Measurements from ENCODE around the gene LPP. TPM values are rescaled to one million over a fixed set of nuclear protein-coding genes. Genes with fewer than 3 reads are reported as not detected.

LPP gene
- total RNA-seq, 1 experiment from 2014 or later: 120 TPM

DNA sequence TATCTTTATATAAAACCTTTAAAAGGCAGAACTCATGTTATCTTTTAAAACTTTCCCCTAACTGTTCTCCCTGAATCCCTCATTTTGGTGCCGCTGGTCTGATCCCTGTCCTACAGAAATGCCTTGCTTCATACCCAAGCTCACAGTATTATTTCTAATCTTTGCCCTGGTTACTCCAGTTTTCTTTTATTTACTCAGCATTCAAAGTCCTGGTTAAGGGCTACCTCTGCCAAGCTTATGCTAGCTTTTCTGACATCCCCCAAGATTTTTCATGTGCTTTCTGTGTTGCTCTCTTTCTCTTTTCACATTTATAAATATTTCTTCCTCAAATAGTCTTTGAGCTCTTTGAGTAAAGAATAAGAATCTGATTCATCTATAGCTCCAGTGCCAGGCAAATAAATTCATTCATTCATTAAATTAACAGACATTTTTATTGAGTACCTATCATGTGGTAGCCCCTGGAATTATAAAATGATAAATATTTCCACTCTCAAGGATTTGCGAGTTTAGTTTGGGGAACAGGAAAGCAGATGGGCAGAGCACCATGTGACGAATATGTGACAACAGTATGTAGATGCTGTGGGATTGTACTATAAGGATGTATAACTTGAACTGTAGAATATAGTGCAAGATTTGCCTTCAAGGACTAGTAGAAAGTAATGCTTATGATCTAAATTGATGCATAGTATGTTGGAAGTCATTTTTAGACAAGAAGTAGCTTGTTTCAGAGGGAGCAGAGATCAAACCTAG is 247.5 kb downstream of the LPP start:
- H3K9me3 ChIP-seq: no peaks in the 10 kb centered on the region
- no peak overlapping the region for H3K27ac Mint-ChIP-seq (ENCODE audit: unreplicated experiment)
- peaks cover 5% of the 10 kb centered on the region; the same call in 1 of the 2 replicates for H3K4me1 ChIP-seq
- peaks cover 27% of the 10 kb centered on the region for H3K4me1 Mint-ChIP-seq (ENCODE audit: low read depth, unreplicated experiment)
- CTCF ChIA-PET: interaction anchor here (0.5 kb wide), 1 partner anchor 37 kb away, joined by 5 read pairs; no protein-coding TSS in a partner anchor
- no peak for DNase-seq
- no TSS peak for BruUV-seq (replicated peaks)
- H3K36me3 Mint-ChIP-seq (ENCODE audit: insufficient read depth, unreplicated experiment): peaks cover 30% of the 10 kb centered on the region
- H3K36me3 ChIP-seq (ENCODE audit: control insufficient read depth, insufficient read depth, low read length): no peaks in the 10 kb centered on the region
- no peak overlapping the region for H3K4me3 ChIP-seq (ENCODE audit: low read depth, low read length)
- no peaks in the 10 kb centered on the region for H3K9me3 Mint-ChIP-seq (ENCODE audit: unreplicated experiment)
- intact Hi-C loops (cut with micrococcal nuclease; ENCODE audit: unreplicated experiment): no loop called here
- POLR2A ChIA-PET: no interaction called here
- H3K4me3 Mint-ChIP-seq (ENCODE audit: unreplicated experiment): no peak overlapping the region
- H3K27me3 ChIP-seq (replicated peaks; ENCODE audit: control insufficient read depth, insufficient read depth, low read length): no peaks in the 10 kb centered on the region
- TF ChIP-seq, protein P1, sequence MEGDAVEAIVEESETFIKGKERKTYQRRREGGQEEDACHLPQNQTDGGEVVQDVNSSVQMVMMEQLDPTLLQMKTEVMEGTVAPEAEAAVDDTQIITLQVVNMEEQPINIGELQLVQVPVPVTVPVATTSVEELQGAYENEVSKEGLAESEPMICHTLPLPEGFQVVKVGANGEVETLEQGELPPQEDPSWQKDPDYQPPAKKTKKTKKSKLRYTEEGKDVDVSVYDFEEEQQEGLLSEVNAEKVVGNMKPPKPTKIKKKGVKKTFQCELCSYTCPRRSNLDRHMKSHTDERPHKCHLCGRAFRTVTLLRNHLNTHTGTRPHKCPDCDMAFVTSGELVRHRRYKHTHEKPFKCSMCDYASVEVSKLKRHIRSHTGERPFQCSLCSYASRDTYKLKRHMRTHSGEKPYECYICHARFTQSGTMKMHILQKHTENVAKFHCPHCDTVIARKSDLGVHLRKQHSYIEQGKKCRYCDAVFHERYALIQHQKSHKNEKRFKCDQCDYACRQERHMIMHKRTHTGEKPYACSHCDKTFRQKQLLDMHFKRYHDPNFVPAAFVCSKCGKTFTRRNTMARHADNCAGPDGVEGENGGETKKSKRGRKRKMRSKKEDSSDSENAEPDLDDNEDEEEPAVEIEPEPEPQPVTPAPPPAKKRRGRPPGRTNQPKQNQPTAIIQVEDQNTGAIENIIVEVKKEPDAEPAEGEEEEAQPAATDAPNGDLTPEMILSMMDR (IDR thresholded peaks at IDR 0.05; ENCODE audit: insufficient read depth in 1 of 2, low read depth in 1 of 2, low read length in 1 of 2, severe bottlenecking in 1 of 2, unreplicated experiment in 1 of 2): no peak
- no peaks in the 10 kb centered on the region for H3K27me3 Mint-ChIP-seq (ENCODE audit: insufficient read depth, unreplicated experiment)

DNA sequence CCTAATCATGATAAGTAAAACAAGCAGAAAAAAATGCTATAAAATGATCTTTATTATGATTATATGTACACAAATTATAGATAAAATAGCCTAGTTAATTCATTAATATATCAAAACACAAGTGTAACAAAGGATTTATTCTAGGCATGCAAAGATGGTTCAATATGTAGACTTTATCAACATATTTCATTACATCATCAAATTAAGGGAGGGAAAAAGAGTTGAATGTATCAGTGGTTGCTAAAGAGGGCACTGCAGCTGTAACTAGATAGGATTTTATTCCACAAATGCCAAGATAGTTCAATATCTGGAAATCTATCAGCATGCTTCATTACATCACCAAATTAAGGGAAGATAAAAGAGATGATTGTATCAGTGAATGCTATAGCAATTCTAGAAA is 248.3 kb downstream of the LPP start:
- H3K4me1 Mint-ChIP-seq (ENCODE audit: low read depth, unreplicated experiment): peaks cover 23% of the 10 kb centered on the region
- TF ChIP-seq, protein P1 (IDR thresholded peaks at IDR 0.05; ENCODE audit: insufficient read depth in 1 of 2, low read depth in 1 of 2, low read length in 1 of 2, severe bottlenecking in 1 of 2, unreplicated experiment in 1 of 2): no peak
- H3K27ac Mint-ChIP-seq (ENCODE audit: unreplicated experiment): no peak overlapping the region
- Histone ChIP-seq H3K4me1 (peaks cover 5% of the 10 kb centered on the region; the same call in 1 of the 2 replicates), H3K9me3 (no peaks in the 10 kb centered on the region), H3K4me3 (ENCODE audit: low read depth, low read length) (no peak overlapping the region), H3K27me3 (replicated peaks; ENCODE audit: control insufficient read depth, insufficient read depth, low read length) (no peaks in the 10 kb centered on the region), H3K36me3 (ENCODE audit: control insufficient read depth, insufficient read depth, low read length) (no peaks in the 10 kb centered on the region)
- H3K4me3 Mint-ChIP-seq (ENCODE audit: unreplicated experiment): no peak overlapping the region
- peaks cover 36% of the 10 kb centered on the region for H3K36me3 Mint-ChIP-seq (ENCODE audit: insufficient read depth, unreplicated experiment)
- ChIA-PET POLR2A (no interaction called here), CTCF (no interaction called here)
- H3K9me3 Mint-ChIP-seq (ENCODE audit: unreplicated experiment): no peaks in the 10 kb centered on the region
- intact Hi-C loops (cut with micrococcal nuclease; ENCODE audit: unreplicated experiment): no loop called here
- BruUV-seq (replicated peaks): no TSS peak
- no peaks in the 10 kb centered on the region for H3K27me3 Mint-ChIP-seq (ENCODE audit: insufficient read depth, unreplicated experiment)
- no peak for DNase-seq

DNA sequence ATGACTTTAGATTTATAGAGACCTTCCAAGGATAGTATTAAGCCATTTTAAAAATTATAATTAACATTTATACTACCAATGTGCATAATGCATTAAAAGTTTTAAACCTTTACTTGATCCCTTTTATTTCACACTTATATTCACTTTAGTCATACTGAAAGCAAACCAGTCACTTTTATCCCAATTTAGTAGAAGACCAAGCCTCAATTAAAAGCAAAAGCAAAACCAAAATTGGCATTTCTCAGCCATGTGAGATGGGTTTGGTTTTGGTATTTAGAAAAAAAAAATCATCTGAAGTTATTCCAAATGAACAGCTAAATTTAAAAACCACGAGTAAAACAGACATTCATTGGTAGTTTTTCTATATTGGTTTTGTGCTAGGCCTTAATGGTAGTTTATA is 249.4 kb downstream of the LPP start:
- Histone ChIP-seq H3K4me1 (no peaks in the 10 kb centered on the region), H3K36me3 (ENCODE audit: control insufficient read depth, insufficient read depth, low read length) (no peaks in the 10 kb centered on the region; the same call in 1 of the 2 replicates), H3K27me3 (replicated peaks; ENCODE audit: control insufficient read depth, insufficient read depth, low read length) (no peaks in the 10 kb centered on the region), H3K4me3 (ENCODE audit: low read depth, low read length) (no peak overlapping the region), H3K9me3 (no peaks in the 10 kb centered on the region)
- no peak for DNase-seq
- H3K27ac Mint-ChIP-seq (ENCODE audit: unreplicated experiment): no peak overlapping the region
- TF ChIP-seq, protein P1 (IDR thresholded peaks at IDR 0.05; ENCODE audit: insufficient read depth in 1 of 2, low read depth in 1 of 2, low read length in 1 of 2, severe bottlenecking in 1 of 2, unreplicated experiment in 1 of 2): no peak
- ChIA-PET CTCF (no interaction called here), POLR2A (no interaction called here)
- peaks cover 12% of the 10 kb centered on the region for H3K4me1 Mint-ChIP-seq (ENCODE audit: low read depth, unreplicated experiment)
- BruUV-seq (replicated peaks): no TSS peak
- no peaks in the 10 kb centered on the region for H3K9me3 Mint-ChIP-seq (ENCODE audit: unreplicated experiment)
- peaks cover 35% of the 10 kb centered on the region for H3K36me3 Mint-ChIP-seq (ENCODE audit: insufficient read depth, unreplicated experiment)
- H3K4me3 Mint-ChIP-seq (ENCODE audit: unreplicated experiment): no peak overlapping the region
- no peaks in the 10 kb centered on the region for H3K27me3 Mint-ChIP-seq (ENCODE audit: insufficient read depth, unreplicated experiment)
- intact Hi-C loops (cut with micrococcal nuclease; ENCODE audit: unreplicated experiment): no loop called here

Measured in Caco-2 (cell line).